Measurements from ENCODE around the gene COL4A2.

Gene COL4A2

DNA sequence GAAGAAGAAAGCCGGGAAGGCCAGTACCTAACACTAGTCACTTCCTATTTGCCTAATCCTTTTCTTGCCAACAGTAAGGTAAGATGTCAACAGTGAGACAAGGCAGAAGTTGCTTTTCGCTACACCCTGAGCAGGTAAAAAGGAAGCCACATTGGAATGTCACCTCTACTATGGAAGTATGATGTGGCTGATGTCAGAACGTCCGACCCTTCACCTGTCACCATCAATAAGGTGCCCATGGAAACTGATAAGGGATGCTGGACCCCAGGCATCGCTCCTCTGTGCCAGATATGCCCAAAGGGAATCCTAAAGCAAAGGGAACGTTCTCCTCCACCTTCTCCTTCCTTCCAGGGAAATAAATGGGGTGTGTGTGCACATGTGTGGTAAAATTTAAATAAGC is 34.4 kb upstream of the COL4A2 start:
- no peak for DNase-seq

DNA sequence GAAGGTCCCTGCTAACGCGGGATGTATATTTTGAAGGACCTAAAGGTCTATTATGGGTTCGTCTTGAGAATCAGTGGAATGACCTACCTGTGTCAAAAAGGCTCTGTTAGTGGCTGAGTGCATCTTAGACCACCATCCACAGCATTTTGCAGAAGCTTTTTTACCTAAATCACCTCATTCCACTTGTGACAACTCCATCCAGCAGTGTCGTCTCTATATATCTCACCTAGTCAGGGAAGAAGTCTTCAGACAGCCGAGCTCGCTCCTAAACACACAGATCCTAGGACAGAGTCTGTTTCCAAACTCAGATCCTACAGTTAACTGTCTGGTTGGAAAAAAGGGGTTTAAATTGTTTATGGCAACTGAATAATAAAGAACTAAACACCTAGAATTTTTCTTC is 33.8 kb upstream of the COL4A2 start:
- no peak for DNase-seq

DNA sequence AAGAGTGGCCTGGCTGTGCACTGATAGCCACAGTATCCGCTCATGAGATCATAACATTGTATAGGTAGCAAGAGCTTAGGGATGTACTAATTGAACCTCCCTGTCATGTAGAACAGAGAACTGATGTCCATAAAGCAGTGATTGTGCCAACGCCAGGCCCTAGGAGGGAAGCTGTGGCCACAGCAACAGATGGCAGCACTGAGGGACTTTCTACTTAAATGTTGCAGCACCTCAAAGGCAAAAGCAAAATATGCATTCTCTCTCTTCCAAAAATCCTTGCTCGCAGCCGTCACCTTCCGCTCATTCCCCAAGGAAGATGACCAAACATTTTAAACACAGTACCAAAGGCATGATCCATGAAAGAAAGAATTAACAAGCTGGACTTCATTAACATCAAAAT is 32.4 kb upstream of the COL4A2 start:
- no peak for DNase-seq

DNA sequence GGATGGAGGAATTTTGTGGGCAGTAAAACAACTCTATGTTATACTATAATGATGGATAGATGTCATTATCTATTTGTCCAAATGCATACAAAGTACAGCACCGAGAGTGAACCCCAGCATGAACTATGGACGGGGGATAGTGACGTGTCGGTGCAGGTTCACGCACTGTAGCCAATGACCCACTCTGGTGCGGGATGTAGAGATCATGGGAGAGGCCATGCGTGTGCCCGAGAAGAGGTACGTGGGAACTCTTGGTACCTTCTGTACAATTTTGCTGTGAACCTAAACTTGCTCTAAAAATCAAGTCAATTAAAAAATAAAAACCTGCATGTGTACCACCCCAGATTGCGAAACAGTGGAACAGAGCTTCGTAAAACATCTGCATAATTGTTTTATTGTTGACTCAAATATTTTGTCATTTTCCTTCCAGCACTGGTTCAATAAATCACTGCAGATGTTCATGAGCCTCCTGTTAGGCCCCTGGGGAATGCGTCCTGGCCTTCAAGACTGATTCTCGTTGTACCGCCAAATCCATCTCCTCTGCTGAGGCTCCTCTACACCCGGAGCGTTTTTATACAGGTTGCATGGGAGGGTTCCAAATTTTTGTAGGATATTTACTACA is 31.0 kb upstream of the COL4A2 start:
- DNase-seq: no peak

GRCh38 chr13:110276553-110276950 is 30.5 kb upstream of the COL4A2 start:
- DNase-seq: no peak

- no peak for DNase-seq
Observed at GRCh38 chr13:110277357-110277975, 29.6 kb upstream of the COL4A2 start.

DNA sequence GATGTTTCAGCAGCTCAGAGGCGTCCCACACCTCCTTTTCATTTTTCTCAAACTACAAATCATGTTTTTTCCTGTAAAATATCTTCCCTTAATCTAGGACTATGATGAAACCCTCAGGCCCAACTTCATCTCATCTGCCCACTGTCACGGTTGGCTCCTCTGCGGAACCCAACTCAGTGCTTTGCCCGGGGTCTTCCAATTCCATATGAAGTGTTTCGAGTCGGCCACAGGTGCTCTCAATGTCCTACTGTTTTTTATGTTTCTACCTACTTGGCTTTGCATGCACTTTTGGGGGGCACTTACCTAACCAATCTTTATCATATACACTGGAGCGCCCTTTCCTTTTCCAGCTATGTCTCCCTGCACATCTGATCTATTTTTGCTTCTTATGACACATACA is 28.2 kb upstream of the COL4A2 start:
- DNase-seq: no peak

DNA sequence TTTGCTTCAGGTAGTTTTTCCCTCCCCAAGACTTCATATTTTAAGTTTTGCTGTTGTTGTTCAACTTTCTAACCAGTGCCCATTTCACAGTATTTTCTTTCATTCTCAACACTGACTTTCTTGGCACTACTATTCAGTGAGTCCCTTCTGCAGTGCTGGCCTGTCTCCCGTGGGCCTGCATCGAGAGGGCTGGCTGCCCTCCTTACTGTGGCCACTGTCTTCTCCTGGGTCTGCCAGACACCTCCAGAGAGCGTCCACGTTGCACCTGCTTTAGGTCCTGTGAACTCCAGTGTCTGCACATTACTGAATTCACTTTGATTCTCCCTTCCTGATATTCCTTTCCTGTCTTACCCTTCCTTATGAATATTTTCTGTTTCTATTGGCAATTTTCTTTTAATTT is 27.4 kb upstream of the COL4A2 start:
- DNase-seq: no peak

DNA sequence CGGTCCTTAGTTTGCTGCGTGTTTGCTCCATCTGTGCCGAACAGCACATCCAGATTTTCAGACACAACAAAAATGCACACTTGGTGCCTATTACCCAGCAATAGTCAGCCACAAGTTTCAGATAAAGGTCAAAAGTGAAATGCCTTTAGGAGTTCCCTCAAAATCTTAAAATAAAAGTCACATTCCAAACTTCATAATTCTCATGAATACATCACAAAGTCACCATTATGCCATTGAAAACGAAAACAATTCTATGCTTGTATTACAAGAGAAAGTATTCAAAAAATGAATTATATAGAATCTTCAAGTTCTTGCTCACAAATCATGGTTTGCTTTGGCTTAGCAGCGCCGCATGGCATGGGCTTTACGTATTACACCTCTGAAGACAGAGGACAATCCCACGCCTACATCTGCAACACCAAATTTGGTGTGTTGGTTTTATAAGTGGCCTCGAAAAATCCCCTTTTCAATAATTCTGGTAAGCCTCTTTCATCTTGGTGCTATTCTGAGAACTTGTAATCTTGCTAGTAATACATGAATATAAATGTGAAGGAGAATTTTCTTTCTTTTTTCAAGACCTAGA is 26.8 kb upstream of the COL4A2 start:
- DNase-seq: no peak

DNA sequence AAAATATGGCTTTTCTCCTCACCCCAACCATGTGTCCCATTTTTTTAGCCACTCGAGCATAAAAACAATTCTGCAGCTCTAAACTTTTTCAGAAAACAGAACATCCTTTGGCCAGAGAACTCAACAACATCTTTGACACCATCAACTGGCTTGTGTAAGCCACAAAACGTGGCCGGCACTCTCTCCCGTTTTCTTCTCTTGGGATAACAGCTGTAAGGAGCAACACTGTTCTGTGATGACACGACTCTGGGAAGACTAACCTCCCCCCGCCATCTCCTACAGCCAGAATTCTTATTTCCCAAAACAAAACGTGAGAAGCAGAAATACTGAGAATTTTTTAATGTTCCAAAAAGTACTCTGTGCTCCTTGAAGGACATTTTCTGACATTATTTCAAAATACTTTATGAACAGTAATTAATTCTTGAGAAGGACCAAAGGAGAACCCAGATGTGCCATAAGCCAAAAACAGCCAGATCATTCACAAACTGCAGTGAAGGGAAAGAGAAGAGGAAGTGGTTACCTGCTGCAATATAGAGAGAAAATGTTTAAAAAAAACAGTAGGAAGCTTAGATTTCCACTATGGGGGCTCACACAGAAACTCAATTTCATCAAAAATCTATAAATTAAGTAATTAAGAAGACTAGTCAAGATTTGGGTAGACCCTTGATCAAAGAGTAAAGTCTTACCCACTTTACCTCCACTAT is 25.9 kb upstream of the COL4A2 start:
- DNase-seq: no peak

- DNase-seq: no peak
Observed at GRCh38 chr13:110281736-110282135, 25.3 kb upstream of the COL4A2 start.

- no peak for DNase-seq
Observed at GRCh38 chr13:110282316-110282841, 24.7 kb upstream of the COL4A2 start.

- DNase-seq: no peak
Observed at GRCh38 chr13:110283736-110284517, 23.2 kb upstream of the COL4A2 start.

GRCh38 chr13:110284779-110285484 is 22.2 kb upstream of the COL4A2 start:
- no peak for DNase-seq

GRCh38 chr13:110285991-110286832 is 20.9 kb upstream of the COL4A2 start:
- DNase-seq: no peak

DNA sequence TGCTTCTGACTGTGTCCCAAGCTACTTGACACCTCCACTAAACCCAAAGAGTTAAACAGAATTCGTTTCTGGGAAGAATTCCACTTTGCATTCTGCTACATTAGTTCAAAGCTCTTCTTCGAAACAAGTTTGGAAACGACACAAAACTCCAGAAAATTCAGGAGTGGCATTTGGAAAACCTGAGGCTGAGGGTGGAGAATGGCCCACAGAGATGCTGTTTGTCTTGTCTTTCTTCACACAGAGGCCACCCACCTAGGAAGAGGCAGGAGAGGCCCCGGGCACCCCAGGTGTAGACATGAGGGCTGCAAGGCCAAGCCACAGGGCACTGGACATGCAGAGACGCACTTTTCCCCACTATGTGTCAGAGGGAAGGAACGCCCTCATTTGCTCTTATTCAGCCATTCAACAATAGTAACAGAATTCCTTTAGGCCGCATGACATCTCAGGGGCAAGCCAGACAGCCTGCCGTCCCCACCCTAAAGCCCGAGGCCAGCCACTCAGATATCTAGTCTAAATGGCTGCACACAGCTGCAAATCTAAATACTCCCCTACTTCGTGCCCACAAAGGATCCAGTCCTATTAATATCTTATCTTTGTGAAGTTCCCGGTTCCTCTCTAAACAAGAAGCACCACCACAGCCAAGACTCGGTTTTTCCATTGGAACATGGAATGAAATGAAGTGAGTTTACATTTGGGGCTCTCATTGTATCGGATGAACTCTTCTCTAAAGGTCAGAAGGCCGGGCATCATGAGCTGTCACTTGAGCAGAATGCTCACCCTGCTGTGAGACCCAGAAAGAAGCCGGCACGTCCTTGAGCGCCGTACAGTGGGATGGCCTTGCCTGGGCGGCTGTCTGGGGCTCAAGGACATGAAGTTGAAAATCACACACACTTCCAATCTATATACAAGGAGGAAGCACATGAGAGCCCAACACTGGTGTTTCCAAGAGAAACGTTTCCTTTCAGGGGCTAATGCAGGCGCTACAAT is 20.0 kb upstream of the COL4A2 start:
- no peak for DNase-seq

- no peak for DNase-seq
Observed at GRCh38 chr13:110289174-110289573, 17.9 kb upstream of the COL4A2 start.

- no peak for DNase-seq
Observed at GRCh38 chr13:110289661-110290060, 17.4 kb upstream of the COL4A2 start.

GRCh38 chr13:110290153-110290552 is 16.9 kb upstream of the COL4A2 start:
- no peak for DNase-seq

DNA sequence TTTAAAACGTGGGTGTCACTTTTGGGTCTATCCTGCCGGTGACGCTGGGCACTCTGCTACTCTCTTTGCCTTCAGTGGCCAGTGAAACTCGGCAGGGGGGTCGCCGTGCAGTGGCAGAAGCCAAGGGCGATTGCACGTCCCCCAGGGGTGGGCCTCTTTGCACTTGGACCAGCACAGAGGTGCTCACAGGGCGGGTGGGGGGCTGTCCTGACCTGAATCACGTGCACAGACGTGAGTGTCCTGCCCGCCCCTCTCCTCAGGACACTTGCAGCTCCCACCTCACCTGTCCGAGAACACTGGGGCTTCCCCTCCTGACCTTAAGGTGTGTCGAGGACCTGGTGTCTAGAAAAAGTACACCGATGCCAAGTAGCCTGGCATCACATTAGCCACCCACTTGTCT is 16.3 kb upstream of the COL4A2 start:
- DNase-seq: no peak

All from inflammatory macrophage treated with lipopolysaccharide for 4 hours (primary cell).